ENCODE measurements around the gene SRRM3. TPM values are rescaled to one million over a fixed set of nuclear protein-coding genes. Genes with fewer than 3 reads are reported as not detected.

Gene SRRM3
- polyA plus RNA-seq, 1 of the 3 experiments (the other 2 are of a cell fraction): 2.7 TPM

DNA sequence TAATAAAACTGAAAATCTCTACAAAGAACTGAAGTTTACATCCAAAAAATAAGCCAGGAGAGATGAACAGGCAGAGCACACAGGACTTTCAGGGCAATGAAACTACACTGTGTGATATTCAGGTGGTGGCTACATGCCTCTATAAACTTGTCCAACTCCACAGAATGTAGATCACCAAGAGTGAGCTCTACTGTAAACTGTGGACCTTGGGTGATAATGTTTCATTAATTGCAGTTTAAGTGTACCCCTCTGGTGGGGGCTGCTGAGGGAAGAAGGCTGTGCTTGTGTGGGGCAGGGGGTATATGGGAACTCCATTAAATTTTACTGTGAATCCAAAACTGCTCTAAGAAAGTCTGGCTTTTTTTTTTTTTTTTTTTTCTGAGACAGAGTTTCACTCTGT, 134.4 kb downstream of the SRRM3 start (continued):
- TF ChIP-seq, protein P1, sequence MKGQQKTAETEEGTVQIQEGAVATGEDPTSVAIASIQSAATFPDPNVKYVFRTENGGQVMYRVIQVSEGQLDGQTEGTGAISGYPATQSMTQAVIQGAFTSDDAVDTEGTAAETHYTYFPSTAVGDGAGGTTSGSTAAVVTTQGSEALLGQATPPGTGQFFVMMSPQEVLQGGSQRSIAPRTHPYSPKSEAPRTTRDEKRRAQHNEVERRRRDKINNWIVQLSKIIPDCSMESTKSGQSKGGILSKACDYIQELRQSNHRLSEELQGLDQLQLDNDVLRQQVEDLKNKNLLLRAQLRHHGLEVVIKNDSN (IDR thresholded peaks at IDR 0.05; ENCODE audit: borderline replicate concordance, low read depth): no peak
- no peak for TF ChIP-seq RCOR1 (IDR thresholded peaks at IDR 0.05; ENCODE audit: low read length)
- TF ChIP-seq JUND (IDR thresholded peaks at IDR 0.05): no peak

Other genes starting within 250 kb of the SRRM3 start
- gene TMEM120A, start 207.3 kb upstream of the SRRM3 start, polyA plus RNA-seq (2012; rRNA removed): 59.8 and 95.2 TPM in 2 replicates
- gene STYXL1, start 153.9 kb upstream of the SRRM3 start, polyA plus RNA-seq (2012; rRNA removed): 86.6 and 89.4 TPM in 2 replicates
- 244 and 301 TPM in 2 replicates for gene MDH2, start 153.8 kb upstream of the SRRM3 start, polyA plus RNA-seq (2012; rRNA removed)
- gene HSPB1, start 100.8 kb downstream of the SRRM3 start, polyA plus RNA-seq (2012; rRNA removed): 439 and 824 TPM in 2 replicates
- gene YWHAG, start 157.1 kb downstream of the SRRM3 start, polyA plus RNA-seq (2012; rRNA removed): 60.4 and 78.0 TPM in 2 replicates
- gene SSC4D, start 207.8 kb downstream of the SRRM3 start, polyA plus RNA-seq (2012; rRNA removed): 1.6 and 2.0 TPM in 2 replicates
- gene ZP3, start 223.1 kb downstream of the SRRM3 start, polyA plus RNA-seq (2012; rRNA removed): 4.5 and 5.4 TPM in 2 replicates